Measurements from ENCODE around the gene LEFTY1.

The LEFTY1 gene

DNA sequence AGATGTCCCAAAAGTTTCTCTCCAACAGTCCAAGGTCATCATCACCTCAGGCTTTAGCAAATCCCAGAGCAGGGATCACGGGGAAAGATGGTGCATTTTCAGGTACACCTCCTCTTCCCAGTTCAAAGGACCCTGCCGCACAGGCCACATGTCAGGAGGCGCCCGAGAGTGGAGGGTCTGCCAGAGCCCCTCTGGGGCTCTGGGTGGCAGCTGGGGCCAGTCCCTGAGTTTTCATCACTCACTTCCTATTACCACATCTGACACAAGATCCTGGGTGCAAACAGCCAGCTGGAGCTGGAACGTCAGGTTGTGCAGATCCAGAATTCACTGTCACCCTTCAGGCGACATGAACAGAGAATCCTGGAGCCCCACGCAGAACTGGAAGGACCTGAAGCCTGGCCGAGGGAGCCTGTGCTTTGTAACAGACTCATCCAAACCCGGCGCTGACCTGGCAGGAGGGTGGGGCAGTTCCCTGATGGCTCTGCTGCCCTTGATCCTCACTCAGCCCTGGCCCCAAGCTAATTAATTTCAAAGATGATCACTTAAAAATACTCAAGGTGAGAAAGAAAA, 15.6 kb downstream of the LEFTY1 start:
- H3K4me2 ChIP-seq (ENCODE audit: low read depth, low read length, poor library complexity, severe bottlenecking), result no peak overlapping the region
- no peaks in the 10 kb centered on the region for H3K9me2 ChIP-seq (replicated peaks; ENCODE audit: low read depth, low read length)
- H3K9ac ChIP-seq (ENCODE audit: low read depth, low read length, poor library complexity, severe bottlenecking), result no peak overlapping the region
- H3K4me1 ChIP-seq (ENCODE audit: insufficient read depth, low read length, poor library complexity, severe bottlenecking), result peaks cover 7% of the 10 kb centered on the region
- no peak overlapping the region for H2AFZ ChIP-seq (ENCODE audit: low read length)
- no peaks in the 10 kb centered on the region for H3K27me3 ChIP-seq (ENCODE audit: insufficient read depth, low read length, poor library complexity, severe bottlenecking)
- no peaks in the 10 kb centered on the region for H3F3A ChIP-seq (ENCODE audit: low read depth)
- H3K36me3 ChIP-seq (ENCODE audit: insufficient read depth, low read length), result peaks cover 10% of the 10 kb centered on the region; the same call in 1 of the 2 replicates
- peaks cover 15% of the 10 kb centered on the region; the same call in 1 of the 2 replicates for H3K79me2 ChIP-seq (ENCODE audit: insufficient read depth, low read length)
- no peaks in the 10 kb centered on the region for H3K9me3 ChIP-seq (ENCODE audit: insufficient read depth, low read depth, low read length)
- H4K20me1 ChIP-seq (ENCODE audit: insufficient read depth, low read length, poor library complexity, severe bottlenecking), result no peaks in the 10 kb centered on the region
- TF ChIP-seq, protein P1, sequence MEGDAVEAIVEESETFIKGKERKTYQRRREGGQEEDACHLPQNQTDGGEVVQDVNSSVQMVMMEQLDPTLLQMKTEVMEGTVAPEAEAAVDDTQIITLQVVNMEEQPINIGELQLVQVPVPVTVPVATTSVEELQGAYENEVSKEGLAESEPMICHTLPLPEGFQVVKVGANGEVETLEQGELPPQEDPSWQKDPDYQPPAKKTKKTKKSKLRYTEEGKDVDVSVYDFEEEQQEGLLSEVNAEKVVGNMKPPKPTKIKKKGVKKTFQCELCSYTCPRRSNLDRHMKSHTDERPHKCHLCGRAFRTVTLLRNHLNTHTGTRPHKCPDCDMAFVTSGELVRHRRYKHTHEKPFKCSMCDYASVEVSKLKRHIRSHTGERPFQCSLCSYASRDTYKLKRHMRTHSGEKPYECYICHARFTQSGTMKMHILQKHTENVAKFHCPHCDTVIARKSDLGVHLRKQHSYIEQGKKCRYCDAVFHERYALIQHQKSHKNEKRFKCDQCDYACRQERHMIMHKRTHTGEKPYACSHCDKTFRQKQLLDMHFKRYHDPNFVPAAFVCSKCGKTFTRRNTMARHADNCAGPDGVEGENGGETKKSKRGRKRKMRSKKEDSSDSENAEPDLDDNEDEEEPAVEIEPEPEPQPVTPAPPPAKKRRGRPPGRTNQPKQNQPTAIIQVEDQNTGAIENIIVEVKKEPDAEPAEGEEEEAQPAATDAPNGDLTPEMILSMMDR (conservative IDR thresholded peaks at IDR 0.05; ENCODE audit: low read length), result no peak
- no peak for TF ChIP-seq EZH2phosphoT487 (IDR thresholded peaks at IDR 0.05; ENCODE audit: borderline replicate concordance)
- no peak overlapping the region for H3K4me3 ChIP-seq (ENCODE audit: low read length, poor library complexity, severe bottlenecking)

DNA sequence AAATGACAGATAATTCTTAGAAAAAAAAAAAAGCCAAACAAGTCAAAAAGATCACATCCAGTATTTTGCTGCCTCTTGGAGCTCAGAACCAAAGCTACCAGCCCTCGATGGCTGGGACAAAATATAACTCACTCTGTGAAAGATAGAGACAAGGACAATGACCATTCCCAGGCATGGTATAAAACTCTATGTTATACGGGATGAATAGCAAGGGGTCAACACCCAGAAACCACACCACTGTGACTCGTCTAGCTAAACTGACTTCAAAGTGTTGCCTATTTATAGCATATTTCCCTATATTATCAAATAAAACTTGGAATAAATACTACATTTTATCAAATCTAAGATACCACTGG, 16.9 kb downstream of the LEFTY1 start:
- H3K79me2 ChIP-seq (ENCODE audit: insufficient read depth, low read length), result peaks cover 4% of the 10 kb centered on the region; the same call in 1 of the 2 replicates
- TF ChIP-seq, protein P1 (conservative IDR thresholded peaks at IDR 0.05; ENCODE audit: low read length), result no peak
- TF ChIP-seq EZH2phosphoT487 (IDR thresholded peaks at IDR 0.05; ENCODE audit: borderline replicate concordance), result no peak
- H4K20me1 ChIP-seq (ENCODE audit: insufficient read depth, low read length, poor library complexity, severe bottlenecking), result no peaks in the 10 kb centered on the region
- H3K9ac ChIP-seq (ENCODE audit: low read depth, low read length, poor library complexity, severe bottlenecking), result no peak overlapping the region
- no peak overlapping the region for H2AFZ ChIP-seq (ENCODE audit: low read length)
- no peak overlapping the region for H3K4me2 ChIP-seq (ENCODE audit: low read depth, low read length, poor library complexity, severe bottlenecking)
- H3K9me2 ChIP-seq (replicated peaks; ENCODE audit: low read depth, low read length), result no peaks in the 10 kb centered on the region
- peaks cover 16% of the 10 kb centered on the region; the same call in 1 of the 2 replicates for H3K36me3 ChIP-seq (ENCODE audit: insufficient read depth, low read length)
- no peaks in the 10 kb centered on the region for H3K9me3 ChIP-seq (ENCODE audit: insufficient read depth, low read depth, low read length)
- H3F3A ChIP-seq (ENCODE audit: low read depth), result no peaks in the 10 kb centered on the region
- H3K4me3 ChIP-seq (ENCODE audit: low read length, poor library complexity, severe bottlenecking), result no peak overlapping the region
- H3K4me1 ChIP-seq (ENCODE audit: insufficient read depth, low read length, poor library complexity, severe bottlenecking), result peaks cover under 1% of the 10 kb centered on the region
- no peaks in the 10 kb centered on the region for H3K27me3 ChIP-seq (ENCODE audit: insufficient read depth, low read length, poor library complexity, severe bottlenecking)

DNA sequence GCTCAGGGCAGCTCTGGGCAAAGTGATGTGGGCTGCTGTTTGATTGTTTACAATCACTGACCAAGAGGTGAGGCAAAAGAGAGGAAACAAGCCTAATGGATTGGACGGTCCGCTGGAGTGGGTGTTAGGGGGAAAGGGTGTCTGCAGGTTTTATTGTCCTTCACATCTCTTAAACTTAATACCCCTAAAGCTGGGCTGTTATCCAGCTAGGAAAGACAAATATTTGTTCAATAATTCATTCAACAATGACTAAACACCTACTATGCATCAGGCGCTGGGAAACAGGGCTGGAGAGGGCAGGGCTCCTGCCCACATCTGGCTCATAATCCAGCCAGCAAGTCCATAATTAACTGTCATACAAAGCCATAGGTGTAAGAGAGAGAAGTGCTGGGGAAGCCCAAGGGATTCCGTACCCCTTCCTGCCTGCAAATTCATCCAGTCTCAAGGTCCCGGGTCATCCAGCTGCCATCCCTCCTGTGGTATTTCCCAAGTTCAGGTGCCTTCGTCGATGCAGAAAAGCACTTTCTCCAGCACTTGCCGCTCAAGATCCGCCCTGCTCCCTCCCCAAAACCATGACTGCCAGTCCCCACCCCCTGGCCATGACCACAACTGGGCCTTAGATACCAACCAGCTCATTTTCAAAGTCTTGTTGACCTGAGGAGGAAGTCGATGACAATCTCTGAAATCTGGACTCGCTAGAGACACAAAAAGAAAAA, 17.4 kb downstream of the LEFTY1 start:
- H3K79me2 ChIP-seq (ENCODE audit: insufficient read depth, low read length), result no peaks in the 10 kb centered on the region
- H2AFZ ChIP-seq (ENCODE audit: low read length), result no peak overlapping the region
- no peaks in the 10 kb centered on the region for H3K9me3 ChIP-seq (ENCODE audit: insufficient read depth, low read depth, low read length)
- H4K20me1 ChIP-seq (ENCODE audit: insufficient read depth, low read length, poor library complexity, severe bottlenecking), result no peaks in the 10 kb centered on the region
- no peak for TF ChIP-seq EZH2phosphoT487 (IDR thresholded peaks at IDR 0.05; ENCODE audit: borderline replicate concordance)
- TF ChIP-seq, protein P1 (conservative IDR thresholded peaks at IDR 0.05; ENCODE audit: low read length), result no peak
- peaks cover 18% of the 10 kb centered on the region; the same call in 1 of the 2 replicates for H3K36me3 ChIP-seq (ENCODE audit: insufficient read depth, low read length)
- no peaks in the 10 kb centered on the region for H3K27me3 ChIP-seq (ENCODE audit: insufficient read depth, low read length, poor library complexity, severe bottlenecking)
- no peak overlapping the region for H3K4me3 ChIP-seq (ENCODE audit: low read length, poor library complexity, severe bottlenecking)
- H3K4me1 ChIP-seq (ENCODE audit: insufficient read depth, low read length, poor library complexity, severe bottlenecking), result peaks cover 6% of the 10 kb centered on the region
- H3K9ac ChIP-seq (ENCODE audit: low read depth, low read length, poor library complexity, severe bottlenecking), result no peak overlapping the region
- no peak overlapping the region for H3K4me2 ChIP-seq (ENCODE audit: low read depth, low read length, poor library complexity, severe bottlenecking)
- no peaks in the 10 kb centered on the region for H3F3A ChIP-seq (ENCODE audit: low read depth)
- no peaks in the 10 kb centered on the region for H3K9me2 ChIP-seq (replicated peaks; ENCODE audit: low read depth, low read length)

Measured in Loucy (cell line).